ENCODE results near the gene PAK6. TPM values are rescaled to one million over a fixed set of nuclear protein-coding genes. Genes with fewer than 3 reads are reported as not detected.

The PAK6 gene
- polyA plus RNA-seq, 1 donor (not counting 4 experiments of a cell fraction or from before 2014, with no cell fraction given), result 11.5 TPM

DNA sequence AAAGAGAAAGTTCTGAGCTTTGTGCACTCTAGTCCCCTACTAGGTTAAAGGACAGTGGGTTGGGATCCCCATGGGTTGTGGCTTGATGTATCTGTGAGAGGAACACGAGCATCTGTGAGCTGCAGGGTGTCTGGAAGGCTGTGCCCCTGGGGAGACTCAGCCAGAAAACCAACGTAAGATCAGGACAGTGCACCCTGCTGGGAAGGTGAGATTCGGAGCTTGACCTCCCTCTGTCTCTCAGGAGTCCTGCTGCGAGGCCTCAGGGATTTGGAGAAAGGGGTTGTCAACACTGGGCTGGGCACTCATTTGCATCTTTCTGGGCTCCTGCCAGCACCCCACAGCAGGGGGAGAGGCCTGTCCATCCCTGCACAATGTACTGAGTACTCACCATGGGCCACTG lies 28.8 kb downstream of the PAK6 start:
- H3K27ac ChIP-seq (ENCODE audit: control insufficient read depth, insufficient read depth, low read length), result no peak overlapping the region
- H3K4me3 ChIP-seq (ENCODE audit: control insufficient read depth in 2 of 3, extremely low read depth in 1 of 3, insufficient read depth in 2 of 3, low read depth in 1 of 3, low read length in 3 of 3), result no peak overlapping the region
- H3K4me2 ChIP-seq (ENCODE audit: control insufficient read depth, extremely low read depth, insufficient read depth, low read depth, low read length), result no peak overlapping the region
- no peak overlapping the region for H2AFZ ChIP-seq (ENCODE audit: control insufficient read depth, low read length)
- no peaks in the 10 kb centered on the region for H3K9me1 ChIP-seq (ENCODE audit: control insufficient read depth, extremely low read depth, insufficient read depth, low read length)
- TF ChIP-seq CTCF (optimal IDR thresholded peaks at IDR 0.05 in 1 of 3, IDR thresholded peaks at IDR 0.05 in 1 of 3, conservative IDR thresholded peaks at IDR 0.05 in 1 of 3; ENCODE audit: extremely low read depth in 1 of 3, insufficient read depth in 2 of 3, low read length in 3 of 3) (no peak), EZH2 (IDR thresholded peaks at IDR 0.05; ENCODE audit: low read length) (no peak)
- FAIRE-seq (no peak), DNase-seq (ENCODE audit: low read depth, low spot score) (no peak)
- dilution Hi-C loops (cut with MboI; ENCODE audit: extremely low pct_ligation_motif_present, low sequenced_read_pairs), result no loop called here
- peaks cover 14% of the 10 kb centered on the region for H3K4me1 ChIP-seq (ENCODE audit: control insufficient read depth, extremely low read depth, insufficient read depth, low read length)
- H3K27me3 ChIP-seq (ENCODE audit: control insufficient read depth, extremely low read depth, insufficient read depth, low read length), result no peaks in the 10 kb centered on the region
- H3K9ac ChIP-seq (ENCODE audit: control insufficient read depth, extremely low read depth, insufficient read depth, low read length), result no peak overlapping the region
- H3K36me3 ChIP-seq (ENCODE audit: control insufficient read depth in 2 of 2, extremely low read depth in 1 of 2, insufficient read depth in 2 of 2, low read length in 2 of 2), result peaks cover 31 to 41% of the 10 kb centered on the region in 2 experiments
- H4K20me1 ChIP-seq (ENCODE audit: control insufficient read depth, extremely low read depth, insufficient read depth, low read length), result peaks cover 3% of the 10 kb centered on the region
- H3K79me2 ChIP-seq (ENCODE audit: control insufficient read depth, insufficient read depth, low read length), result no peaks in the 10 kb centered on the region
- no peaks in the 10 kb centered on the region for H3K9me3 ChIP-seq (ENCODE audit: control insufficient read depth, low read depth, low read length)

GRCh38 chr15:40269604-40270003 lies 30.7 kb downstream of the PAK6 start:
- H3K4me1 ChIP-seq (ENCODE audit: control insufficient read depth, extremely low read depth, insufficient read depth, low read length), result peaks cover 14% of the 10 kb centered on the region
- H3K27me3 ChIP-seq (ENCODE audit: control insufficient read depth, extremely low read depth, insufficient read depth, low read length), result no peaks in the 10 kb centered on the region
- H4K20me1 ChIP-seq (ENCODE audit: control insufficient read depth, extremely low read depth, insufficient read depth, low read length), result peaks cover 3% of the 10 kb centered on the region
- DNase-seq (ENCODE audit: low read depth, low spot score) (no peak), FAIRE-seq (no peak)
- TF ChIP-seq EZH2 (IDR thresholded peaks at IDR 0.05; ENCODE audit: low read length), result no peak
- TF ChIP-seq CTCF (optimal IDR thresholded peaks at IDR 0.05 in 1 of 3, IDR thresholded peaks at IDR 0.05 in 1 of 3, conservative IDR thresholded peaks at IDR 0.05 in 1 of 3; ENCODE audit: extremely low read depth in 1 of 3, insufficient read depth in 2 of 3, low read length in 3 of 3), result no peak
- H3K27ac ChIP-seq (ENCODE audit: control insufficient read depth, insufficient read depth, low read length), result no peak overlapping the region
- dilution Hi-C loops (cut with MboI; ENCODE audit: extremely low pct_ligation_motif_present, low sequenced_read_pairs), result loop anchor here (5.0 kb wide), 1 partner anchor 52 kb away; no protein-coding TSS in a partner anchor
- no peak overlapping the region for H3K9ac ChIP-seq (ENCODE audit: control insufficient read depth, extremely low read depth, insufficient read depth, low read length)
- H3K36me3 ChIP-seq (ENCODE audit: control insufficient read depth in 2 of 2, extremely low read depth in 1 of 2, insufficient read depth in 2 of 2, low read length in 2 of 2), result peaks cover 43 to 44% of the 10 kb centered on the region in 2 experiments
- no peaks in the 10 kb centered on the region for H3K9me1 ChIP-seq (ENCODE audit: control insufficient read depth, extremely low read depth, insufficient read depth, low read length)
- H3K9me3 ChIP-seq (ENCODE audit: control insufficient read depth, low read depth, low read length), result no peaks in the 10 kb centered on the region
- H2AFZ ChIP-seq (ENCODE audit: control insufficient read depth, low read length), result no peak overlapping the region
- H3K4me2 ChIP-seq (ENCODE audit: control insufficient read depth, extremely low read depth, insufficient read depth, low read depth, low read length), result no peak overlapping the region
- H3K79me2 ChIP-seq (ENCODE audit: control insufficient read depth, insufficient read depth, low read length), result no peaks in the 10 kb centered on the region
- H3K4me3 ChIP-seq (ENCODE audit: control insufficient read depth in 2 of 3, extremely low read depth in 1 of 3, insufficient read depth in 2 of 3, low read depth in 1 of 3, low read length in 3 of 3), result no peak overlapping the region

Data from keratinocyte (primary cell).